Nucleus accumbens (tissue), 56 donors: Measurements from ENCODE around the gene FAM13A.

Experiments
- DNase-seq, 56 donors: peaks; one replicate each; lab custom pipeline; 2025; lab: John Stamatoyannopoulos, UW

Gene FAM13A

DNA sequence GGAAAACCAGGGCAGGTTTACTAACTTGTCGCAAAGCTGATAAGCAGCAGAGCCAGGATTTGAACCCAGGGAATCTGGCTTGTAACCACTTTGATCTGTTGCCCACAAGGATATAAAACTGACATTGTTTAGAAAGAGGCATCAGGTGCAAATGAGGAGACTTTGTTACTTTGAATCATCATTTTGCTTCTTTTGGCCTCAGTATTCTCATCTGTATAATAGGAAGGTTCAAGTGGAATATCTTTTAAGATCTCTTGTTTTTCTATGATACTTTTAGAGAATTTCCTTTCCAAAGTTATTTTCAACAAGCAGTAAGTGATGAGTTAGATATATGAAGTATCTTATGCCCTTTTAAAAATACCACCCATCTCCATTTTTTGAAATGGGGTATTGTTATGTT lies 301.5 kb downstream of the FAM13A start:
- no peak for DNase-seq

DNA sequence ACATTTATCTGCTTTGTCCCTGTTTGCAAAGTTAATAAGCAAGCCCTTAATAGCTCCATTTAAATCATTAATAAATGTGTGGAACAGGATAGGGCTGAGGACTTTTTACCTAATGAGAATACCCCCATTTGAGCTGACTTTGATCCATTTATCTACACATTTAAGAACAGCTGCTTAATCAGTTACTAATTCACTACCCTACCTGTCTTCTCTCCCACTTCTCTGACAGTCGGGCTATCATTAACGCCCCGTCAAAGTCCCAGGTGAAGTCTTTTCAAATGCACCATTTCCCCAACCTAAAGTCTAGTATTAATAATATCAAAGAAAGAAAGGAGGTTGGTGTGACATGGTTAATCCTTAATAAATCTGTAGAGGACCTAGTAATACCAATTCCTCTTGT lies 302.2 kb downstream of the FAM13A start:
- no peak for DNase-seq

DNA sequence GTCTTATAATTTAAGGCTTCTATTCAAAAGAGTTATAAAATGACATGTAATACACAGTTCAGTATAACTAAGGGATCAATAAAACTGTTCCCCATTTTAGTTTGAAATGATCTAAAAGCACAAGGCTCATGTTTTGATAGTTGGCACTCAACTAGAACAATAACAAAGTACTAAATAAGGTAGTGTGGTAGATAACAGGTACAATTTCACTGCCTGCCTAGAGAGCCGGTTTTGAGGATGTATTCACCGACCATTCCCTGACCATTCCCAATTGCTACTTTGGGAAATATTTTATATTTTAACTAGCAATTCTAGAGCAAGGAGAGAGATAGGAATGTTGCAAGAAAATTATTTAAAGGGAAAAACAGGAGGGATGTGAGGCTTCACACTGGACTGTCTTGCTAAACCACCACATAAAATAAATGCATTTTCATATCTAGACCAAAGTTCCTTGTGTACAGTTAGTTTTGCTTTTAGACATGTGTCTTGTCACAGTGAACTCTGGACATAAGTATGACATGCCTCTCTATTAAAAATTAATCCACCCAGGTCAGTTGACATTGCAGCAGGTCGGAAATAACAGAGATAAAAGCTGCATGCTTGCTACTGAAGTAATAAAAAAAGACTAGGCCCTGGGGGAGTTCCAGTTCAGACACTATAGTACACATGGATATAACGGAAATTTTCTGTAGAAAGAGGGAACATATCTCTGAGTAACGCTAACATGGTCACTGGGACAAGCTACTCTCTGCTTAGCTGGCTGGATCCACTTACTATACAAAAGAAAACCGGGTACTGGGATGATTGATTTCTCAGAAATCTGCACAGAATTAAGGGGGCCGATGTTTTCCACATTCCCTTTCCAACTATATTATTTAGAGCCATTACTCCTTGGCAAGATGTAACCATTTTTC lies 303.1 kb downstream of the FAM13A start:
- DNase-seq: no peak

DNA sequence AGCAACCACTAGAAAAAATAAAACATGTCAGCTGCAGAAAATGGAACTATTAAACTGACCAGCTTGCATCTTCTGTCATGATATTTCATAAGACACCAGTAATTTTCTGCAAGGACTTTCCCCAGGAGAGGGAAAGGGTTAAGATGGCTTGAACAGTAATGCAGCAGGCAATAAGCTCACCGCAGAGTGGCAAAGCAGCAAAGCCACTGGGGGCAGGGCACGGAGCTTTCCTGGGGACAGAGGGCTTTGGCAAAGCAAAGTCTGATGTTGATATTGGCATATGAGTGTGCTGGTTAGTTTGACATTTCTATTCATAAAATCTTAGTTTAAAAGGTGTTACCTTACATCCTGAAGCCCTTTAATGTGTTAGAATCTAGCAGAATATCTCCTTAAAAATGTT lies 304.2 kb downstream of the FAM13A start:
- no peak for DNase-seq

DNA sequence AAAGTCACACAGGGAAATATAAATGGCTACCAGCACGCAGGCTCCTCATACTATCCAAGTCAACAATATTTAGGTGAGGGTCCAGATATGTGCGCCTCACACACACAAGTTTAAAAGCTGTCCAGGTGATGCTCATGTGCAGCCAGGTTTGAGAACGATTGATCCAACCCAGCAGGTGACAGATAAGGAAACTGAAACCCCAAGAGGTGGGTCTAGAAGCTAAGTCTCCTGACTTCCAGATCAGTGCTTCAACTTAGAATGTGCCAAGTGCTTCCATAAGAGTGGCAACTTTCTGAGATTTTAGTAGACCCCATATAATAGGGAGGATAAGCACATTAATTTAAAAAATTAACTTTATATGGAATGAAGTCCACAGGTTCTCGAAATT lies 304.9 kb downstream of the FAM13A start:
- no peak for DNase-seq

DNA sequence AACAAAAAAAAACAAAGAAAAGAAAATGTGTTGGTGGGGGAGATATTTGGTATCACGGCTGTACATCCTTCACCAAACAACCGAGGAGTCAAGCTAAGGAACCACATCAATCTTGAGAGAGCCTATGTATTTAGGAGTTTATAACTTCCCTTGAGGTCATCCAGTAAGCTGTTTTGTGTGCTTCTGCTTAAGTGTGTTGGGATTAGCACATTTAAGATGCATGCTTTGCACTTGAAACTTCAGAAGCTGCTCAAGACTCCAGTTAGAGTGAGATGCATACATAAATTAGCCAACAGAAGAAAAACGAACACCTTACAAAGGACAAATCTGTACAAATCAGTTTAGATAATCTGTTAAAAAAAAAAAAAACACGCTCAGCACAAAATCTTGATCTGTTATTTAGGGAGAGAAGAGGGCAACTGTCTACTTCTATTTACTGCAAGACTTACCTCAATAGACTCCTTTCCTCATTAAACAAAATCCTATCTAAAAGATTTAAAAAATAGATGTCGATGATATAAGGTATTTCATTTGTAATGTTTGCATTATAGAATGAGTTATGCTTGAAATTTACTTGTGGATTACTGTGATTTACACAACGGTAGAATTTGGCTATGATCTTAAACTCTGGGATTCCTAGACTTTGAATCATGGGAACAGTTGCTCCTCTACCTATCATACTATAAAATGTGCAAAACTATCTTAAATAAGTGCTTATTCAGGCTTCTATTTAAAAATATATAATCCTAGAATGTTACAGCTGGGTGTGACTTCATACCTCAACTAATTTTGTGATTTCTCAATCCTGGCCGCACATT lies 305.5 kb downstream of the FAM13A start:
- DNase-seq: no peak

DNA sequence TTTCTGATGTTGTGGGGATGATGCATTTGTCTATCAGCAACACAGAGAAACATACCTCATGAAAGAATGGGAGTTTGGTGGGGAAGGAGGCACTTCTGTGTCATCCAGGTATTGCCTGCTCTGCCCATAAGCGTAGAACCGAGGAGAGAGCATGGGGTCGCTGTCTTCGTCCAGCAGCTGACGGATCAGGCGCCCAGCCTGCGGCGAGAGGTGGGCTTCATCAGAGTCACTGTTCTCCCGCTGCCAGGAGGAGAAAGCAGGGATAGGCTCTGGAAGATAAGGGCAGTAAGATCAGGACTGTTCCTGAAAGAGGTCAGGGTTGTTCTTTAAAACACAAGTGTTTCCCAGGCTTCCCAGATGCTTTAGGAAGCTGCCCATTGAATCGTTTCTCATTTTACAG lies 306.6 kb downstream of the FAM13A start:
- no peak for DNase-seq

DNA sequence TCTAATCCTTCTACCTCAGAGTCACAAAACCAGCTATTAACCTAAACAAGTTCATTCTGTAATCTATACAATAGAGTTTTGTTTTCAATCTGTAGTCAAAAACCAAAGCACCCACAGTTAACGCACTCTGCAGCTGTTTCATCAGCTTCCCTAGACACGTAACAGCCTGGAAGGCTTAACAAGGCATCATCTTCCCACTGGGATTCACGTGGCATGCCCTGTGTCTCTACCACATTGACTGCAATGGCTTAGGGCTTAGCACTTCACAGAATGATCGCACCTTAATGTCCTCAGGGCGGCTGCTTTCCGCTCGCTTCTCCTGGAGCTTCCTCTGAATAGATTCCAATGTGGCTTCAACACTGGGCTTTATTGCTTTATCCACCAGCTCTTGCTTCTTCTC lies 309.6 kb downstream of the FAM13A start:
- DNase-seq: no peak

DNA sequence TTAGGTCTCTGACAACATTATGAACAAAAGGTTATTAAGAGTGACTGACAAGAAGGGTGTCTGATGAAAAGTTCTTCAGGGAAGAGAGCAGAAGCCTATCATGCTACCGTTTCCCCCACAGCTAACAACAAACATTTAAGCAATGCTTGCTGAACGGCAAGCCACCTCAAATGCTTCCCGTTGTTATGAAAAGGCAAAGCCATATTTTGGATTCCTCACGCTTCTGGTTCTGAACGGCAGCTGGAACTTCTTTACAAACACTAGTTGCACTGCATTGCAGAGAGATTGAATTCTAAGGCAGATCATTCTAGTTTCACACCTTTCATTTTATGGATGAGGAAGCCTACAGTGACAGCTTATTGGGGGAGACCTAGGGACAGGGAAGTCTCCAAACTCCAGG lies 310.8 kb downstream of the FAM13A start:
- DNase-seq: no peak

DNA sequence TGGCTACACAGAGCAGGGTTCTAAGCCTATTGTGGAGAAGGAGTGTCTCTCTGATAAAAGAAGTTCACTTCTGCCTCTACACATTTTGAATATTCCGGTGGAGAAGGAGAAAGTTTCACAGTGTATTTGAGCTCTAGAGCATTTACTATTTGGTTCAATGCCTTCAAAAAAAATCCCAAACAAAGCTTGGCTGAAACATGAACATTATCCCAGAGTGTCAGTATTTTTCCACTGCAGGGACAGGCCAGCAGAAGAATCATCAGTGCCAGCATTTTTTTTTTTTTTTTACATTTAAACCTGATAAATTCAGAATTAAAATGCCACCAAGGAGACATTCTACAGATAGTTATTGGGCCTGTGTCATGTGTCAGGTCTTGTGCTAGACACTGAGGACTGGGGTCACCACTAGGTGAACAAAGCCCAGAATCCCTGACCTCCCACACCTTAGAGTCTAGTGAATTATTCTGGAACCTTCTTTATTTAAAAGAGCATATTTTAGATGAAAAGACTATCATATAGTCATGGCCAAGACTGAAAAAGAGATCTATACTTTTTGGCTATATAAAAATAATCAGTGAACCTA lies 311.3 kb downstream of the FAM13A start:
- DNase-seq: no peak

DNA sequence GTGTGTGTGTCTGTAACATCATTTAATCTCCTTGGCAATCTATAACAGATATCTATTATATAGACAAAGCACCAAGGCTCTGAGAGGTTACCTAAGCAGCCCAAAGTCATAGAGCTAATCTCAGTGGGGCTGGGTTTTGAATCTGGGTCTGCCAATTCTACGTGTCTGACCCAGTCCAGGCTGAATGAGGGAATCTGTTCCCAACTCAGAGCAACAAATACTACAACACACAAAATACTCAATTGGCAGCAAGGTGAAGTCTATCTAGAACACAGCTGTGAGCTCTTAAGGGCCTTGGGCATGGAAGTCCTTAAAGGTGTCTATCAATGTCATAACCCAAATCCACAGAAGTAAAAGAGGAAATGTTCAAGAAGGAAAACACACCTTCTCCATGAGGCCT lies 311.8 kb downstream of the FAM13A start:
- DNase-seq: no peak

DNA sequence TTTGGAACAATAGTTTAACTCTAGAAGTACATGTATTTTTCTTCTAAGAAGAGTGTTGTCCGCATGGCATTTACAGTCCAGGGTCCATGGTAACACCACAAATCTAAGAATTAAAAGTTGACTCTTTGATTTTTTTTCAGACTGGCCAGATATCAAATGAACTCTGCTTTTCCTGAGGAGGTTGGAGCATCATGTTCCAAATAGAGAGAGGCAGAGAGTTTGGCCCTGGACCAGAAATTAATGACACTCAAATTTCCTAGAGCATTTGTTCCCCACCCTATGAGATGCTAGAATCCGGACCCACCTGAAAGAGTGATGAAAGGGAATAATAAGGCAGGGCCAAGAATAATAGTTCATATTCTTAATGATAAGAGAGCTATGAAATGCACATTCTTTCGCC lies 312.4 kb downstream of the FAM13A start:
- DNase-seq: no peak

DNA sequence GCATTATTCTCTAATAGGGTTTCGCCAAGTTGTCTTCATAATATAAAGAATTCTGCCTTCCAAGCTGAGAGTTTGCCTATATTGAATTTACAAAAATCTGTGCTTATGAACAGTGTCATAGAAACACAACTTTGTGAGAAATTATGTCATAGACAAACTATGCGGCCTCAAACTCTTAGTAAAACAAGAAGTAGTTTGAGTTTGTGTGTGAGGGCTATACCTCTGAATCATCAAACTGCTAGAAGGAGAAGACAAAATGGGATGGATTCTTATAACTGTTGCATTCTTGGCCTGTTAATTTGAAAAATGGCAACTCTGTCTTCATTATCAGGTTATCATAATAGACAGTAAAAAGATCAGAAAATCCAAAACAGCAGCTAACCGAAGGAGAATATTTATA lies 313.3 kb downstream of the FAM13A start:
- no peak for DNase-seq

DNA sequence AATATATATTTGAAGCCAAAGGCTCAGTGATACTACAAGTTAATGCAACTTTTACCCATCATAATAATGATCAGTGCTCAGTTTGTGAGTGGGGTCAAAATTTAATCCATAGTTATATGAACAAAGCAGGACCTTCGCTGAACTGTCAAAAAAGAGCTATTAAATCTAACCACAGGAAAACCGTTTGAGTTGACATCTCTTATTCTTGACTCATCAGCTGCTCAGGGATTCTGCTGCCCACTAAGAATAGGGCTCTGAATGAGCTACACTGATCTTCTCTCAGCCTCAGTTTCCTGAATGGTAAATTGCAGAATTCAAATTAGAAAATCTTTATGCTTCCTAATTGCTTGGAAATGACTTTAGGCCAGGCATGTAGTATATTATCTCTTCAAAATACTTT lies 314.4 kb downstream of the FAM13A start:
- no peak for DNase-seq

DNA sequence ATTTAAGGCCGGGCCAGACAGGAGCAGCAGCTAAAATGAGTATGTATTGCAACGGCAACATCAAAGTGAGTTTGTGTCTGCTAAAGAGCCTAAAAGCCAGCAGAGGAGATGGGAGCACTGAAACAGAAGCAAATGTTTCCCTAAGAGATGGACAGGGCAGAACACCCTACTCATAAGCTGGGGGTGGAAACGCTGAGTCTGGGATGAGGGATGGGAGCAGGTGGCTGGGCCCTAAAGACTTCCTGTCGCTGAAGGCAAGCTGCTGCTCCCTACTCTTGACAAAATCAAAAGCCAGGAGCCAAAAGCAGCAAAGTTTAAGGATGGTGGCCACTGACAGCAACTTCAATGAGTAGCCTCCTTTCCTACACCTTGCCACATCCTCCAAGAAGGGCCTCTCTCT lies 318.8 kb downstream of the FAM13A start:
- DNase-seq: no peak

DNA sequence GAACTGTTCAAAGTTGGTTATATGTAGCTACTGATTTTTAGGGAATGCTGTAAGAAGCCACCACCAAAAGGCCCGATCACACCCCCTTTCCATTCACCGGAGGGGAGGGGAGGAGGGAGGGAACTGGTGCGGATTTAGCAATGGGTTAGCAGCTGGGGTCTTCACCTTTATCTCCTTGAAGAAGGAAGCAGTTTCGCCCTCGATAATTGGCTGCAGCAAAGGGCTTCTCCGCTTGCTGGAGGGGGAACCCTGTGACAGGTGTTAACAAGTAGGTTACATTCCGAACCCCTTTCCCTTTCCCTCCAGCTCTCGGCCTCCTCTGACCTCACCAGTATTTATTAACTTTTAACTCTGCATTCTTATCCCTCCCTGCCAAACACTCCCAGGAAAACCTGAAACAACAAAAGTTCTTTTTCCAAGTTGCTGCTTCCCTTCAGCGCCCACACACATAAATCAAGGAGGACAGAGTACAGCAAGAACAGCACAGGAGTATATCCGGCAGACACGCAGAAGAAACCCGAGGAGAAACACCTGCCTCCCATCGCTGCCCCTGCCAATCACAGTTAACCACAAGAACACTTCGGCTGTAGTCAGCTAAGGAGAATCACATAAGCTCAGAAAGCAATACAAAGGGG lies 319.6 kb downstream of the FAM13A start:
- no peak for DNase-seq

DNA sequence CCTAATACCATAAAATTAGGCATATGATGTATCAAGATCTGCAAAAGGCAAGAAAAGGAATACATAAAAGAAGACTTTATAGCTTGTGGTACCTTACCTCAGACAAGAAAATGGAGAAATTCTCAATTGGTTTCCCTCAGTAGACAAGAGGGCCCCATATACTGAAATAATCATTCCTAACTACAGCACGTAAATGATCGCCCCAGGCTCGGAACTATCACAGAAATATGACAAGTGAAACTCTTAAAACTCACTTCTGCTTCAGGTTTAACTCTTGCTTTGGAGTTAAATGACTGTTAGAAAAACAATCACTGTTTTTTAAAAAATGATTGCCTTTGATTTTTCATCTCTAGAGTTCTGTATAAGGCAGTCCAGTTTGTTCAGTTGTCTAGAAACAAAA lies 320.7 kb downstream of the FAM13A start:
- no peak for DNase-seq

DNA sequence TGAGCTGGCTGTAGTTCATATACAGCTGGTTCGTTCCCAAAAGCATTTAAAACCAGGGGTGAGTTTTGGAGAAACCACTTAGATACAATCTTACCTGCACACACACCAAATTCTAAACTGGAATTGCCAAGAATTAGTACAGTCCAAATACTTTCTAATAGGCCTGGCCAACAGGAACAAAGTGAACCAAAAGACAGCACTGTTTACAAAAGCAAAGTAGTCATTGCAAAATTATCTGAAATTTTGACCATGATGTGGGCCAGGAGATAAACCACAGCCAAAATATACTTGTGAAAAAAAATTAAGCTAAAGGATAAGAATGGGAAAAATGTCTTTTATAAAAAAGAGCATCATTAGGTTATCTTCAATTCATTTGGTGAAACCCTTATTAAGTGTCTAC lies 321.4 kb downstream of the FAM13A start:
- no peak for DNase-seq

DNA sequence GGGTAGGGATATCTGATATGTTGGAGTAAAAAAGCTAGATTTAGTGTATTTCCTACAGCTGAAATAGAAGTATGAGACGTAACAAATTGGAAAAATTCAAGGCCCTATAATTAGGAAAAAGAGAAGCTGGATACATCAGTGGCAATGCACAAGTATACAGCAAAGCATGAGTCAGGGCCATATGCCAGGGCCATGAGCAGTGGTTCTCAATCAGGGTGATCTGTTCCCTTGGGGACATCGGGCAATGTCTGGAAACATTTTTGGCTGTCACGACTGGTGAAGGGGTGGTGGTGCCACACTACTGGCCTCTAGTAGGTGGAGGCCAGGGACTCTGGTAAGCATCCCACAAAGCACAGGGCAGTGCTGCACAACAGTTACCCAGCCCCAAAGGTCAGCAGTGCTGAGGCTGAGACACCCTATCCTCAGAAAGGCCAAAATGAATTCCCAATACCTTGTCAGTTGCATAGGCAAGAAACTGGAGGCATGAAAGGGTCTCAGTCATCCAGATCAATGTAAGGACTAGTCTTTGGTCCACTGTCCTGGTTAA lies 322.5 kb downstream of the FAM13A start:
- no peak for DNase-seq

DNA sequence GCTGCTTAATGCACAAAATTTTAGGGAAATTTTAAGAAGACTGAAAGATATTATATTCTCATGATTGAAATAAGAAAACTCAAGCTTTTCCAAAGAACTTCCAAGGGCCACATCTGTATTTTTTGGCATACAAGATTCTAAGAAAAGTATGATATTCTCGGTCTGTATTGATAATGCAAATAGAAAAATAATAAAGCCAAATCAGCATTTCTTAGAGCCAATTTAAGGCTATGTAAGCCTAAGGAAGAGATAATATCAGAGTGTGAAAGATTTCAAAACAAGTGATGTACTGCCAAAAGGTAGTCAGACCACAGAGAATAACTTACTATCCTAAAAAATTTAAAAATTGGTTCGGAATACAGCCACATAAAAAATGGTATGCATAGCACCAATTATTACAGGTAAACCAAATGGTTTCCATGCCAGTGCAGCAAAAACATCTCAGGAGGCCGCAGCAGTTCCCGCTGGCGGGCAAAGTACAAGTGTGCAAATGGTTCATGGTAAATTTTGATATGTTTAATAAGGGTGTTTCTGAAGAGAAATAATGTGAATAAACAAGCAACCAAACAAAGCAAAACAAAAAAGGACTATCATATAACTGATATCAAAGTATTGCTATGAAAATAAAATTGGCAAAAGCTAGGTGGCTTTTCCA lies 324.1 kb downstream of the FAM13A start:
- no peak for DNase-seq
